ENCODE results near the gene STAG3. TPM values are rescaled to one million over a fixed set of nuclear protein-coding genes. Genes with fewer than 3 reads are reported as not detected.

Gene STAG3
- total and polyA plus RNA-seq, 2 of the 8 experiments (the other 6 are each of a cell fraction or from before 2014, with no cell fraction given): 1.3 to 3.3 TPM

DNA sequence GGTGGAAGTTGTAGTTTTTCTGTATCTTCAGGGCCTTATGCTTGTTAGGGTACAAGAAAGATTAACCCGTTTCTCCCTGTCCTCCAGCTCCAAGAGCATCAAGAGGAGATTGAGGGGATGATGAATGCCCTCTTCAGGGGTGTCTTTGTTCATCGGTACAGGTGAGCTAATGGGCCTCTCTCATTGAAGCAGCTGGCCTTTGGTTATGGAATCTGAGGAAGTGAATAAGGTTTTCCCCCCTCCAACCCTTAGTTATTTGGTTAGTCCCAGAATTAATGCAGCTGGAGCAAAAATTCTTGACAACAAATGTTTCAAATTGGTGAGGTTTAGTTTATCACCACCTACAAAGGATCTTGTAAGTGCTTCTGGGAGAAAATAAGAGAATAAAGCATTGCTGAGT is 17.5 kb downstream of the STAG3 start (continued):
- no peak for TF ChIP-seq CHD7 (IDR thresholded peaks at IDR 0.05; ENCODE audit: insufficient replicate concordance, low read length)
- no peak for TF ChIP-seq HDAC6 (IDR thresholded peaks at IDR 0.05; ENCODE audit: low read depth, low read length)
- no peak for TF ChIP-seq POU5F1 (IDR thresholded peaks at IDR 0.05; ENCODE audit: low read depth, low read length)
- TF ChIP-seq SP4 (IDR thresholded peaks at IDR 0.05; ENCODE audit: low read length): no peak
- TF ChIP-seq RXRA (IDR thresholded peaks at IDR 0.05; ENCODE audit: insufficient read depth, low read depth, low read length): no peak
- TF ChIP-seq, protein P1, sequence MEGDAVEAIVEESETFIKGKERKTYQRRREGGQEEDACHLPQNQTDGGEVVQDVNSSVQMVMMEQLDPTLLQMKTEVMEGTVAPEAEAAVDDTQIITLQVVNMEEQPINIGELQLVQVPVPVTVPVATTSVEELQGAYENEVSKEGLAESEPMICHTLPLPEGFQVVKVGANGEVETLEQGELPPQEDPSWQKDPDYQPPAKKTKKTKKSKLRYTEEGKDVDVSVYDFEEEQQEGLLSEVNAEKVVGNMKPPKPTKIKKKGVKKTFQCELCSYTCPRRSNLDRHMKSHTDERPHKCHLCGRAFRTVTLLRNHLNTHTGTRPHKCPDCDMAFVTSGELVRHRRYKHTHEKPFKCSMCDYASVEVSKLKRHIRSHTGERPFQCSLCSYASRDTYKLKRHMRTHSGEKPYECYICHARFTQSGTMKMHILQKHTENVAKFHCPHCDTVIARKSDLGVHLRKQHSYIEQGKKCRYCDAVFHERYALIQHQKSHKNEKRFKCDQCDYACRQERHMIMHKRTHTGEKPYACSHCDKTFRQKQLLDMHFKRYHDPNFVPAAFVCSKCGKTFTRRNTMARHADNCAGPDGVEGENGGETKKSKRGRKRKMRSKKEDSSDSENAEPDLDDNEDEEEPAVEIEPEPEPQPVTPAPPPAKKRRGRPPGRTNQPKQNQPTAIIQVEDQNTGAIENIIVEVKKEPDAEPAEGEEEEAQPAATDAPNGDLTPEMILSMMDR (IDR thresholded peaks at IDR 0.05; ENCODE audit: control extremely low read depth in 1 of 3, insufficient read depth in 1 of 3, low read depth in 1 of 3, low read length in 3 of 3): no peak
- no peak for TF ChIP-seq EZH2 (IDR thresholded peaks at IDR 0.05; ENCODE audit: low read depth, low read length, severe bottlenecking)
- no peak for TF ChIP-seq EGR1 (IDR thresholded peaks at IDR 0.05; ENCODE audit: borderline replicate concordance, low read depth, low read length)
- TF ChIP-seq, protein P2, sequence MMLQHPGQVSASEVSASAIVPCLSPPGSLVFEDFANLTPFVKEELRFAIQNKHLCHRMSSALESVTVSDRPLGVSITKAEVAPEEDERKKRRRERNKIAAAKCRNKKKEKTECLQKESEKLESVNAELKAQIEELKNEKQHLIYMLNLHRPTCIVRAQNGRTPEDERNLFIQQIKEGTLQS (IDR thresholded peaks at IDR 0.05; ENCODE audit: insufficient read depth, low read depth, low read length): no peak

Measured in H1 (cell line).